Motor neuron (in vitro differentiated cells): Measurements from ENCODE around the gene CAMKMT. TPM values are rescaled to one million over a fixed set of nuclear protein-coding genes. Genes with fewer than 3 reads are reported as not detected.

Source experiments
- ATAC-seq, 8 experiments: fragments of 200-7000 bp; cut with Tn5 transposase; replicated peaks in 6 of 8; 2 replicates each; pipeline ENCODE4 v1.8.0; 2021; ENCODE audit warnings: mild to moderate bottlenecking in 8 of 8, moderate library complexity in 8 of 8
- H3K27ac ChIP-seq, 2 donors: fragments of 250-450 bp; sonication (Bioruptor Pico); 2 replicates each; pipeline ENCODE4 v1.9.0; 2021; ENCODE audit warnings: antibody characterized with exemption in 2 of 2, mild to moderate bottlenecking in 2 of 2, moderate library complexity in 1 of 2
- H3K4me1 ChIP-seq, 2 donors: fragments of 250-450 bp; sonication (Bioruptor Pico); replicated peaks in 1 of 2; 2 replicates each; pipeline ENCODE4 v1.6.1; 2021; ENCODE audit warnings: antibody characterized with exemption in 2 of 2, mild to moderate bottlenecking in 2 of 2, moderate library complexity in 1 of 2
- H3K4me3 ChIP-seq, 5 donors: fragments of 250-450 bp; sonication (Bioruptor Pico); 2 replicates each; pipeline ENCODE4 v1.9.0; 2021; ENCODE audit warnings: antibody characterized with exemption in 5 of 5, mild to moderate bottlenecking in 5 of 5, moderate library complexity in 4 of 5
- WGBS, 10 experiments: fragments of 450-650 bp; shearing (Covaris generic); methylation state at CpG; one replicate each; pipeline ENCODE4 v1.0.0; 2022; 5-methylcytosine and 5-hydroxymethylcytosine counted together
- in situ Hi-C, 9 experiments: fragments of 400-800 bp; cut with MboI; loops; one replicate each; pipeline ENCODE4 v1.15.0; 2021; ENCODE audit warnings: low sequenced_read_pairs in 9 of 9, low pct_unique_long_range_greater_than_20kb in 2 of 9; ENCODE audit not compliant: unreplicated experiment in 9 of 9
- total RNA-seq, 8 experiments: library from RNA; unstranded; fragments of 300-600 nt; gene quantifications; 2 replicates each; pipeline versions ENCODE4 v1.2.3 to v1.2.4, GENCODE V29; 2022

CAMKMT gene
- total RNA-seq, 8 experiments from 2014 or later = 3.6 to 15.7 (median 6.1) TPM

GRCh38 chr2:44553456-44553855 is 191.7 kb downstream of the CAMKMT start:
- H3K27ac ChIP-seq = no peak overlapping the region
- in situ Hi-C loops = no loop called here
- H3K4me3 ChIP-seq = no peak overlapping the region
- 0 to 100% (median 71%) methylated on average over 1 to 3 of the region's 4 CpGs; no CpG with 5 or more reads in 2 of the 10 experiments for WGBS, 10 experiments
- no peaks in the 10 kb centered on the region for H3K4me1 ChIP-seq
- ATAC-seq = no peak

DNA sequence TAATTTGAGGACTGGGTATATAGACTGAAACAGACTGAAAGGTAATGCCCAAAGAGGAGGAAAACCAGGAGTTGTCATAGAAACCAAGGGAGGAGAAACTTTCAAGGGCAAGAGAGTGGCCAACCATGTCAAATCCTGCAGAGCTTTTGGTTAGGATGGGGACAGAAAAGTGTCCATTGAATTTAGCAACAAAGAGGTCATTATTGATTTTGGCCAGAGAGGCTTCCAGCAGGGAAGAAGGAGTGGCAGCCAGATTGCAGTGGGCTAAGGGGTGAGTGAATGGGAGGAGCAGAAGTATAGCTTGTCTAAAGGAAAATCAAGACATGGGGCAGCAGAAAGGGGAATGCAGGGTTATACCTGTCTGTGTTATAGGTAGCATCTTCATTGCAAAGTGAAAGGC is 194.0 kb downstream of the CAMKMT start:
- Histone ChIP-seq H3K4me3 (no peak overlapping the region), H3K27ac (no peak overlapping the region), H3K4me1 (no peaks in the 10 kb centered on the region)
- in situ Hi-C loops = no loop called here
- no peak for ATAC-seq

DNA sequence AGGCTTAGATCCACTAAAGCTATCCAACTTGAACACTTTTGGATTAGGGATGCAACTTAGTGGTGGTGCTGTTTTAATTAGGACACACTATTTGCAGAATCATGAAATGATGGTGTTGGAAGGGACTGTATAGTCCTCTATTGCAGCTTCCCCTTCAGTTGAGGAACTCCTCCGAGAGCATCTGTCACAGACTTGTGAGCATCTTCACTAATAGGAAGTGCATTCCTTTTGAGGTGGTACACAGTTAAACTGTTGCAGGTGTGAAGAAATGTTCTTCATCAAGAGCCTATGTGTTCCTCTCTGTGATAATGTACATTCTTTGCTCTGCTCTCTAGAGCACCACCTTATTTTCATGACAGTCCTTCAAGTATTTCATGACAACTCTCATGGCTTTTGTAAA is 197.4 kb downstream of the CAMKMT start:
- in situ Hi-C loops = no loop called here
- Histone ChIP-seq H3K27ac (no peak overlapping the region), H3K4me3 (no peak overlapping the region), H3K4me1 (no peaks in the 10 kb centered on the region)
- WGBS, 10 experiments = 71 to 100% (median 100%) methylated on average over 1 of the region's 1 CpG; no CpG with 5 or more reads in 6 of the 10 experiments
- ATAC-seq = no peak

DNA sequence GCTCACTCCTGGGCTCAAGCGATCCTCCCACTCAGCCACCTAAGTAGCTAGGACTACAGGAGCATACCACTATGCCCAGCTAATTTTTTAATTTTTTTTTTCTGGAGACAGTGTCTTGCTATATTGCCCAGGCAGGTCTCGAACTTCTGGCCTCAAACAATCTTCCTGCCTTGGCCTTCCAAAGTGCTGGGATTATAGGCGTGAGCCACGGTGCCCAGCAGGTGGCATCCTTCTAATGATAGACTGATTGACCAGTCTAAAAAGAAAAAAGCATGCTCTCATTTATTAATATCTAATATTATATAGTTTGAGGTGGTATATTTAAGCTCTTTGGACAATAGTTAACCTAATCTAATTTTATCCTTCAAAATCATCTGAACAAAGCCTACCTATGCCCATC is 198.6 kb downstream of the CAMKMT start:
- Histone ChIP-seq H3K27ac (no peak overlapping the region), H3K4me1 (no peaks in the 10 kb centered on the region), H3K4me3 (no peak overlapping the region)
- in situ Hi-C loops = no loop called here
- ATAC-seq = no peak
- 75 to 100% (median 88%) methylated on average over 1 to 4 of the region's 4 CpGs; no CpG with 5 or more reads in 3 of the 10 experiments for WGBS, 10 experiments

- no peak for ATAC-seq
- H3K4me1 ChIP-seq = no peaks in the 10 kb centered on the region
- no peak overlapping the region for H3K27ac ChIP-seq
- WGBS, 10 experiments = 50 to 100% (median 100%) methylated on average over 1 of the region's 1 CpG; no CpG with 5 or more reads in 3 of the 10 experiments
- H3K4me3 ChIP-seq = no peak overlapping the region
- in situ Hi-C loops = no loop called here
Measured at GRCh38 chr2:44560941-44561340, 199.2 kb downstream of the CAMKMT start.

DNA sequence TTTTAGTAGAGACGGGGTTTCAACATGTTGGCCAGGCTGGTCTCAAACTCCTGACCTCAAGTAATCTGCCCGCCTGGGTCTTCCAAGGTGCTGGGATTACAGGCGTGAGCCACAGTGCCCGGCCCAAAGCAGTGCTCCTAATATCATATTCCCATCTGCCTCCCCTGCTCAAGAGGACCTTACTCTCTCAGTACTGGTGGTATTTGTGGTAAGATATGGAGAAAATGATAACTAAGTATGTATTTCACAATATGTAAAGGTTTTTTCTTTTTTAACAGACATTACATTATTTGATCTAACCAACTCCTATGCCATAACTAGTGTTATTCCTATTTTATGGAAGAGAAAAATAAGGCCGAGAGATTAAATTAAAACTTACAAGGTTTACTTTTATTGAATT is 201.0 kb downstream of the CAMKMT start:
- H3K27ac ChIP-seq = no peak overlapping the region
- ATAC-seq = no peak
- no peak overlapping the region for H3K4me3 ChIP-seq
- WGBS, 10 experiments = 40 to 100% (median 89%) methylated on average over 1 to 4 of the region's 5 CpGs
- in situ Hi-C loops = no loop called here
- no peaks in the 10 kb centered on the region for H3K4me1 ChIP-seq

DNA sequence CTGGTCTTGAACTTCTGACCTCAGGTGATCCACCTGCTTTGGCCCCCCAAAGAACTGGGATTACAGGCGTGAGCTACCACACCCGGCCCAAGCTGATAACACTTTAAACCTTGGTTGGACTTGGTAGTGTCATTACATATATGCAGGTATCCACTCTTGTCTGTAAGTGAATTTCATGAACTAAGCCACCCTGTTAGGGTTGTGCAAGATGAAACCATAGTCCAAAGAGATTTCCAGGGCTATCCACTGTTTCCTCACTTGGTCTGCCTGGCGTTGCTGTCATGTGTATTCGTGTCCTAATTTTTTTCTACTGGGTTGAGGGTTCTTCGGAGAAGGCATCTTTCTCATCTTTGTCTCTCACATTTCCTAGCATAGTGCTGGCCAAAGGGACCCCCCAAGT is 203.0 kb downstream of the CAMKMT start:
- H3K27ac ChIP-seq = no peak overlapping the region
- peaks cover 0 to 6% of the 10 kb centered on the region in 2 donors for H3K4me1 ChIP-seq
- no peak for ATAC-seq
- 80 to 100% (median 98%) methylated on average over 1 to 5 of the region's 5 CpGs; no CpG with 5 or more reads in 2 of the 10 experiments for WGBS, 10 experiments
- H3K4me3 ChIP-seq = no peak overlapping the region
- in situ Hi-C loops = no loop called here

- in situ Hi-C loops = no loop called here
- H3K4me1 ChIP-seq = peaks cover 0 to 11% of the 10 kb centered on the region in 2 donors
- H3K4me3 ChIP-seq = no peak overlapping the region
- peak in 1 of 8 experiments; percentile 16 for ATAC-seq
- H3K27ac ChIP-seq = no peak overlapping the region
Measured at GRCh38 chr2:44566059-44566458, 204.3 kb downstream of the CAMKMT start.

DNA sequence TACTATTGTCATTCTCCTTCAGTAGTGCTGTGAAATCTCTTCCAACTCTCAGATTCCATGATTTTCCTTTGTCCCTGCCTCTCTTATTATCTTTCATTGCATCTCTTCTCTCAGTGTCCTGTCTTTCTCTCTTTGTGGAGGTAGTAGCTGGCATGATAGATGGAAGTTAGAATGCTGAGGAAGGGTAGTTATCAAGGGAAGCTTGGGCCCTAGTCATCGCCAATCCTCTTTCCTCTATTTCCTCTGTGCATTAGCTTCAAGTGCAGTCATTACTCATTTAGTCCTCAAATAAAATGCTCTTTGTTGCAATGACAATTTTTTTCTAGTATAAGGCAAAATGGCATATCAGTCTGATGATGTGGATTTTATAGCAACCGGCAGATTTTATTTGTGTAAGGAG is 207.7 kb downstream of the CAMKMT start:
- Histone ChIP-seq H3K27ac (peak overlapping the region in 1 of 2 donors; percentile 44), H3K4me1 (peaks cover 0 to 11% of the 10 kb centered on the region in 2 donors), H3K4me3 (no peak overlapping the region)
- peak in 3 of 8 experiments; percentile 33 to 51 (median 35) for ATAC-seq
- in situ Hi-C loops = no loop called here
- WGBS, 10 experiments = 61 to 100% (median 92%) methylated on average over 2 of the region's 2 CpGs; no CpG with 5 or more reads in 1 of the 10 experiments

GRCh38 chr2:44570271-44570670 is 208.5 kb downstream of the CAMKMT start:
- in situ Hi-C loops = no loop called here
- ATAC-seq = no peak
- 59 to 100% (median 92%) methylated on average over 1 to 2 of the region's 2 CpGs for WGBS, 10 experiments
- H3K27ac ChIP-seq = no peak overlapping the region
- H3K4me1 ChIP-seq = peaks cover 0 to 11% of the 10 kb centered on the region in 2 donors
- H3K4me3 ChIP-seq = no peak overlapping the region

DNA sequence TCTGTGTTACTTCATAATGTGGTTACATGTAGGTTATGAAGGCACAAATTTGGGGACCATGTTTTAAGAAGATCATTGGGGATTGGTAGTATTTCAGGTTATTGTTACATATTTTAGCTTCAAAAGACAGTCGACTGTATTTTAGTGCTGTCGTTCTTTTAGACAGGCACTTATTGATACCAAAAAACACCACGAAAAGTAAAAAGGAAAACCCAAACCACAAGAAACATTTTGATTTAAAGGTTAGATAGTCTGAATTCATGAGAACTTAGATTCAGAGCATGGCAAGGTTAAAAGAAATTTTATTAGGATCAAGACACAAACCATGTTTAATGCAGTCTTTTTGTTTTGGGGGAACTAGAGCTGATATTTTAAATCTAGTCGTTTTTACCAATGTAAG is 209.0 kb downstream of the CAMKMT start:
- 60 to 100% (median 80%) methylated on average over 2 to 4 of the region's 4 CpGs for WGBS, 10 experiments
- H3K27ac ChIP-seq = no peak overlapping the region
- in situ Hi-C loops = no loop called here
- peaks cover 0 to 11% of the 10 kb centered on the region in 2 donors for H3K4me1 ChIP-seq
- ATAC-seq = no peak
- no peak overlapping the region for H3K4me3 ChIP-seq

DNA sequence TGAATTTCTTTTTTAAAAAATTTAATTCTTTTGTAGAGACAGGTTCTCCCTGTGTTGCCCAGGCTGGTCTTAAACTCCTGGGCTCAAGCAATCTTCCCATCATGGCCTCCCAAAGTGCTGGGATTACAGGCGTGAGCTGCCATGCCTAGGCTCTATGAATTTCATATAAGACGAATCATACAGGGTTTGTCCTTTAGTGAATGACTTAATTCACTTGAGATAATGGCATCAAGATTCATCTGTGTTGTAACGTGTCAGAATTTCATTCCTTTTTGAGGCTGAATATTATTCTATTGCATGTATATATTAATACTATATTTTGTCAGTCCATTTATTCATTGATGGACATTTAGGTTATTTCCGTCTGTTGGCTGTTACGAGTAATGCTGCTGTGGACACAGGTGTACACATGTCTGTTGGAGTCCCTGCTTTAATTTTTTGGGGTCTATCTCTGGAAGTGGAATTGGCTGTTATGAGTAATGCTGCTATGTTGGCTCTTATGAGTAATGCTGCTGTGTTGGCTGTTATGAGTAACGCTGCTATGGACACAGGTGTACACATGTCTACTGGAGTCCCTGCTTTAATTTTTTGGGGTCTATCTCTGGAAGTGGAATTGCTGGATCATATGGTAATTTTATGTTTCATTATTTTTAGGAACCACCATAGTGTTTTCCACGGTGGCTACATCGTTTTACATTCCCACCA is 210.6 kb downstream of the CAMKMT start:
- 80 to 100% (median 89%) methylated on average over 2 to 7 of the region's 8 CpGs for WGBS, 10 experiments
- Histone ChIP-seq H3K27ac (no peak overlapping the region), H3K4me1 (peaks cover 0 to 11% of the 10 kb centered on the region in 2 donors), H3K4me3 (no peak overlapping the region)
- ATAC-seq = peak in 2 of 8 experiments; percentile 77 to 87
- in situ Hi-C loops = no loop called here

- H3K27ac ChIP-seq = no peak overlapping the region
- peaks cover 0 to 11% of the 10 kb centered on the region in 2 donors for H3K4me1 ChIP-seq
- no peak overlapping the region for H3K4me3 ChIP-seq
- in situ Hi-C loops = no loop called here
- no peak for ATAC-seq
- WGBS, 10 experiments = 50 to 97% (median 75%) methylated on average over 1 to 5 of the region's 5 CpGs; no CpG with 5 or more reads in 2 of the 10 experiments
Measured at GRCh38 chr2:44573996-44574395, 212.2 kb downstream of the CAMKMT start.

GRCh38 chr2:44578471-44579093 is 216.8 kb downstream of the CAMKMT start:
- WGBS, 10 experiments = 48 to 100% (median 94%) methylated on average over 1 to 2 of the region's 2 CpGs
- Histone ChIP-seq H3K4me3 (no peak overlapping the region), H3K27ac (no peak overlapping the region), H3K4me1 (peaks cover 2 to 11% of the 10 kb centered on the region in 2 donors)
- in situ Hi-C loops = no loop called here
- no peak for ATAC-seq
